ENCODE results near the gene TRIP13. TPM values are rescaled to one million over a fixed set of nuclear protein-coding genes. Genes with fewer than 3 reads are reported as not detected.

TRIP13 gene
- total RNA-seq, 1 donor: 29.8 TPM

GRCh38 chr5:948472-949274 is 56.0 kb downstream of the TRIP13 start:
- no peak for TF ChIP-seq CTCF (IDR thresholded peaks at IDR 0.05; ENCODE audit: insufficient read depth, low read depth, low read length)
- DNase-seq (ENCODE audit: low read depth): no peak
- no peak overlapping the region for H3K4me3 ChIP-seq (ENCODE audit: low read depth, low read length)

- no peak overlapping the region for H3K4me3 ChIP-seq (ENCODE audit: low read depth, low read length)
- DNase-seq (ENCODE audit: low read depth): no peak
- TF ChIP-seq CTCF (IDR thresholded peaks at IDR 0.05; ENCODE audit: insufficient read depth, low read depth, low read length): no peak
Observed at GRCh38 chr5:949275-949543, 56.5 kb downstream of the TRIP13 start.

- no peak for DNase-seq (ENCODE audit: low read depth)
- TF ChIP-seq CTCF (IDR thresholded peaks at IDR 0.05; ENCODE audit: insufficient read depth, low read depth, low read length): no peak
- H3K4me3 ChIP-seq (ENCODE audit: low read depth, low read length): no peak overlapping the region
Observed at GRCh38 chr5:949815-950560, 57.3 kb downstream of the TRIP13 start.

- H3K4me3 ChIP-seq (ENCODE audit: low read depth, low read length): no peak overlapping the region
- no peak for DNase-seq (ENCODE audit: low read depth)
- no peak for TF ChIP-seq CTCF (IDR thresholded peaks at IDR 0.05; ENCODE audit: insufficient read depth, low read depth, low read length)
Observed at GRCh38 chr5:951940-952596, 59.4 kb downstream of the TRIP13 start.

GRCh38 chr5:952597-953271 is 60.0 kb downstream of the TRIP13 start:
- H3K4me3 ChIP-seq (ENCODE audit: low read depth, low read length): no peak overlapping the region
- TF ChIP-seq CTCF (IDR thresholded peaks at IDR 0.05; ENCODE audit: insufficient read depth, low read depth, low read length): no peak
- no peak for DNase-seq (ENCODE audit: low read depth)

- no peak overlapping the region for H3K4me3 ChIP-seq (ENCODE audit: low read depth, low read length)
- no peak for DNase-seq (ENCODE audit: low read depth)
- no peak for TF ChIP-seq CTCF (IDR thresholded peaks at IDR 0.05; ENCODE audit: insufficient read depth, low read depth, low read length)
Observed at GRCh38 chr5:953535-954449, 61.1 kb downstream of the TRIP13 start.
